ENCODE results near the gene ANXA4. TPM values are rescaled to one million over a fixed set of nuclear protein-coding genes. Genes with fewer than 3 reads are reported as not detected.
A peak's percentile ranks its signal among the peaks of the same experiment; 100 is the strongest.

The ANXA4 gene
- total and polyA plus RNA-seq, 2 experiments from 2014 or later = 6.7 to 11.5 TPM

DNA sequence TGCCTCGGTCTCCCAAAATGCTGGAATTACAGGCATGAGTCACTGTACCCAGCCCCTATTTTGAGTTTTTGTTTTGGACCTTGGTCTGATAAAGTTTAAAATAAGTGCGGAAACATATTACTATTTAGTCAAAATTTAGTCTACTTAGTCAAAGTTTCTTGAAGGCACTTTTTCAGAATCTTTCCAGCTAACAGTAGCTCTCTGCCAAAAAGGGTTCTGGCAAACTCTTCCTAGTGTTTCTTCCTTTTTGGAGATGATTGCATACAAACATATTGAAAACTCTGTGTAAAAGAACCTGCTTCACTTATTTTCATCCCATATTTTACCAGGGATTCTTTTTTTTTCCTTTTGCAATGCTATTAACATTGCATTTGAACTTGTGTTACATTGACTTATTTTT lies 116.3 kb downstream of the ANXA4 start:
- H3K36me3 Mint-ChIP-seq (ENCODE audit: low read depth) = peaks cover 5% of the 10 kb centered on the region; the same call in 2 of the 3 replicates
- no peaks in the 10 kb centered on the region for H3K9me3 Mint-ChIP-seq
- no peaks in the 10 kb centered on the region for H3K27me3 Mint-ChIP-seq (ENCODE audit: insufficient read depth, low read depth, poor library complexity)
- no peaks in the 10 kb centered on the region for H3K79me2 ChIP-seq (replicated peaks; ENCODE audit: insufficient read depth)
- no peak overlapping the region for H3K4me3 Mint-ChIP-seq
- no peaks in the 10 kb centered on the region for H4K20me1 ChIP-seq (replicated peaks; ENCODE audit: insufficient read depth)
- H3K27ac ChIP-seq (ENCODE audit: low read depth) = peak overlapping the region; percentile 72; the same call in 1 of the 2 replicates
- peaks cover 5% of the 10 kb centered on the region; the same call in 1 of the 2 replicates for H3K36me3 ChIP-seq (ENCODE audit: insufficient read depth)
- TF ChIP-seq EZH2phosphoT487 (IDR thresholded peaks at IDR 0.05; ENCODE audit: unreplicated experiment) (no peak), CREB1 (CRISPR knock-in tag; IDR thresholded peaks at IDR 0.05; ENCODE audit: low read depth) (no peak), POLR2AphosphoS5 (IDR thresholded peaks at IDR 0.05; ENCODE audit: low read depth) (no peak), ZNF114 (CRISPR knock-in tag; IDR thresholded peaks at IDR 0.05) (no peak), STAT1 (IDR thresholded peaks at IDR 0.05; ENCODE audit: unreplicated experiment) (no peak)
- TF ChIP-seq, protein P1, sequence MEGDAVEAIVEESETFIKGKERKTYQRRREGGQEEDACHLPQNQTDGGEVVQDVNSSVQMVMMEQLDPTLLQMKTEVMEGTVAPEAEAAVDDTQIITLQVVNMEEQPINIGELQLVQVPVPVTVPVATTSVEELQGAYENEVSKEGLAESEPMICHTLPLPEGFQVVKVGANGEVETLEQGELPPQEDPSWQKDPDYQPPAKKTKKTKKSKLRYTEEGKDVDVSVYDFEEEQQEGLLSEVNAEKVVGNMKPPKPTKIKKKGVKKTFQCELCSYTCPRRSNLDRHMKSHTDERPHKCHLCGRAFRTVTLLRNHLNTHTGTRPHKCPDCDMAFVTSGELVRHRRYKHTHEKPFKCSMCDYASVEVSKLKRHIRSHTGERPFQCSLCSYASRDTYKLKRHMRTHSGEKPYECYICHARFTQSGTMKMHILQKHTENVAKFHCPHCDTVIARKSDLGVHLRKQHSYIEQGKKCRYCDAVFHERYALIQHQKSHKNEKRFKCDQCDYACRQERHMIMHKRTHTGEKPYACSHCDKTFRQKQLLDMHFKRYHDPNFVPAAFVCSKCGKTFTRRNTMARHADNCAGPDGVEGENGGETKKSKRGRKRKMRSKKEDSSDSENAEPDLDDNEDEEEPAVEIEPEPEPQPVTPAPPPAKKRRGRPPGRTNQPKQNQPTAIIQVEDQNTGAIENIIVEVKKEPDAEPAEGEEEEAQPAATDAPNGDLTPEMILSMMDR (conservative IDR thresholded peaks at IDR 0.05; ENCODE audit: low read depth in 2 of 2) = no peak
- TF ChIP-seq, protein P2, sequence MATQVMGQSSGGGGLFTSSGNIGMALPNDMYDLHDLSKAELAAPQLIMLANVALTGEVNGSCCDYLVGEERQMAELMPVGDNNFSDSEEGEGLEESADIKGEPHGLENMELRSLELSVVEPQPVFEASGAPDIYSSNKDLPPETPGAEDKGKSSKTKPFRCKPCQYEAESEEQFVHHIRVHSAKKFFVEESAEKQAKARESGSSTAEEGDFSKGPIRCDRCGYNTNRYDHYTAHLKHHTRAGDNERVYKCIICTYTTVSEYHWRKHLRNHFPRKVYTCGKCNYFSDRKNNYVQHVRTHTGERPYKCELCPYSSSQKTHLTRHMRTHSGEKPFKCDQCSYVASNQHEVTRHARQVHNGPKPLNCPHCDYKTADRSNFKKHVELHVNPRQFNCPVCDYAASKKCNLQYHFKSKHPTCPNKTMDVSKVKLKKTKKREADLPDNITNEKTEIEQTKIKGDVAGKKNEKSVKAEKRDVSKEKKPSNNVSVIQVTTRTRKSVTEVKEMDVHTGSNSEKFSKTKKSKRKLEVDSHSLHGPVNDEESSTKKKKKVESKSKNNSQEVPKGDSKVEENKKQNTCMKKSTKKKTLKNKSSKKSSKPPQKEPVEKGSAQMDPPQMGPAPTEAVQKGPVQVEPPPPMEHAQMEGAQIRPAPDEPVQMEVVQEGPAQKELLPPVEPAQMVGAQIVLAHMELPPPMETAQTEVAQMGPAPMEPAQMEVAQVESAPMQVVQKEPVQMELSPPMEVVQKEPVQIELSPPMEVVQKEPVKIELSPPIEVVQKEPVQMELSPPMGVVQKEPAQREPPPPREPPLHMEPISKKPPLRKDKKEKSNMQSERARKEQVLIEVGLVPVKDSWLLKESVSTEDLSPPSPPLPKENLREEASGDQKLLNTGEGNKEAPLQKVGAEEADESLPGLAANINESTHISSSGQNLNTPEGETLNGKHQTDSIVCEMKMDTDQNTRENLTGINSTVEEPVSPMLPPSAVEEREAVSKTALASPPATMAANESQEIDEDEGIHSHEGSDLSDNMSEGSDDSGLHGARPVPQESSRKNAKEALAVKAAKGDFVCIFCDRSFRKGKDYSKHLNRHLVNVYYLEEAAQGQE (IDR thresholded peaks at IDR 0.05; ENCODE audit: unreplicated experiment) = no peak
- TF ChIP-seq, protein P3, sequence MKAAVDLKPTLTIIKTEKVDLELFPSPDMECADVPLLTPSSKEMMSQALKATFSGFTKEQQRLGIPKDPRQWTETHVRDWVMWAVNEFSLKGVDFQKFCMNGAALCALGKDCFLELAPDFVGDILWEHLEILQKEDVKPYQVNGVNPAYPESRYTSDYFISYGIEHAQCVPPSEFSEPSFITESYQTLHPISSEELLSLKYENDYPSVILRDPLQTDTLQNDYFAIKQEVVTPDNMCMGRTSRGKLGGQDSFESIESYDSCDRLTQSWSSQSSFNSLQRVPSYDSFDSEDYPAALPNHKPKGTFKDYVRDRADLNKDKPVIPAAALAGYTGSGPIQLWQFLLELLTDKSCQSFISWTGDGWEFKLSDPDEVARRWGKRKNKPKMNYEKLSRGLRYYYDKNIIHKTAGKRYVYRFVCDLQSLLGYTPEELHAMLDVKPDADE (IDR thresholded peaks at IDR 0.05) = no peak
- TF ChIP-seq, protein P4, sequence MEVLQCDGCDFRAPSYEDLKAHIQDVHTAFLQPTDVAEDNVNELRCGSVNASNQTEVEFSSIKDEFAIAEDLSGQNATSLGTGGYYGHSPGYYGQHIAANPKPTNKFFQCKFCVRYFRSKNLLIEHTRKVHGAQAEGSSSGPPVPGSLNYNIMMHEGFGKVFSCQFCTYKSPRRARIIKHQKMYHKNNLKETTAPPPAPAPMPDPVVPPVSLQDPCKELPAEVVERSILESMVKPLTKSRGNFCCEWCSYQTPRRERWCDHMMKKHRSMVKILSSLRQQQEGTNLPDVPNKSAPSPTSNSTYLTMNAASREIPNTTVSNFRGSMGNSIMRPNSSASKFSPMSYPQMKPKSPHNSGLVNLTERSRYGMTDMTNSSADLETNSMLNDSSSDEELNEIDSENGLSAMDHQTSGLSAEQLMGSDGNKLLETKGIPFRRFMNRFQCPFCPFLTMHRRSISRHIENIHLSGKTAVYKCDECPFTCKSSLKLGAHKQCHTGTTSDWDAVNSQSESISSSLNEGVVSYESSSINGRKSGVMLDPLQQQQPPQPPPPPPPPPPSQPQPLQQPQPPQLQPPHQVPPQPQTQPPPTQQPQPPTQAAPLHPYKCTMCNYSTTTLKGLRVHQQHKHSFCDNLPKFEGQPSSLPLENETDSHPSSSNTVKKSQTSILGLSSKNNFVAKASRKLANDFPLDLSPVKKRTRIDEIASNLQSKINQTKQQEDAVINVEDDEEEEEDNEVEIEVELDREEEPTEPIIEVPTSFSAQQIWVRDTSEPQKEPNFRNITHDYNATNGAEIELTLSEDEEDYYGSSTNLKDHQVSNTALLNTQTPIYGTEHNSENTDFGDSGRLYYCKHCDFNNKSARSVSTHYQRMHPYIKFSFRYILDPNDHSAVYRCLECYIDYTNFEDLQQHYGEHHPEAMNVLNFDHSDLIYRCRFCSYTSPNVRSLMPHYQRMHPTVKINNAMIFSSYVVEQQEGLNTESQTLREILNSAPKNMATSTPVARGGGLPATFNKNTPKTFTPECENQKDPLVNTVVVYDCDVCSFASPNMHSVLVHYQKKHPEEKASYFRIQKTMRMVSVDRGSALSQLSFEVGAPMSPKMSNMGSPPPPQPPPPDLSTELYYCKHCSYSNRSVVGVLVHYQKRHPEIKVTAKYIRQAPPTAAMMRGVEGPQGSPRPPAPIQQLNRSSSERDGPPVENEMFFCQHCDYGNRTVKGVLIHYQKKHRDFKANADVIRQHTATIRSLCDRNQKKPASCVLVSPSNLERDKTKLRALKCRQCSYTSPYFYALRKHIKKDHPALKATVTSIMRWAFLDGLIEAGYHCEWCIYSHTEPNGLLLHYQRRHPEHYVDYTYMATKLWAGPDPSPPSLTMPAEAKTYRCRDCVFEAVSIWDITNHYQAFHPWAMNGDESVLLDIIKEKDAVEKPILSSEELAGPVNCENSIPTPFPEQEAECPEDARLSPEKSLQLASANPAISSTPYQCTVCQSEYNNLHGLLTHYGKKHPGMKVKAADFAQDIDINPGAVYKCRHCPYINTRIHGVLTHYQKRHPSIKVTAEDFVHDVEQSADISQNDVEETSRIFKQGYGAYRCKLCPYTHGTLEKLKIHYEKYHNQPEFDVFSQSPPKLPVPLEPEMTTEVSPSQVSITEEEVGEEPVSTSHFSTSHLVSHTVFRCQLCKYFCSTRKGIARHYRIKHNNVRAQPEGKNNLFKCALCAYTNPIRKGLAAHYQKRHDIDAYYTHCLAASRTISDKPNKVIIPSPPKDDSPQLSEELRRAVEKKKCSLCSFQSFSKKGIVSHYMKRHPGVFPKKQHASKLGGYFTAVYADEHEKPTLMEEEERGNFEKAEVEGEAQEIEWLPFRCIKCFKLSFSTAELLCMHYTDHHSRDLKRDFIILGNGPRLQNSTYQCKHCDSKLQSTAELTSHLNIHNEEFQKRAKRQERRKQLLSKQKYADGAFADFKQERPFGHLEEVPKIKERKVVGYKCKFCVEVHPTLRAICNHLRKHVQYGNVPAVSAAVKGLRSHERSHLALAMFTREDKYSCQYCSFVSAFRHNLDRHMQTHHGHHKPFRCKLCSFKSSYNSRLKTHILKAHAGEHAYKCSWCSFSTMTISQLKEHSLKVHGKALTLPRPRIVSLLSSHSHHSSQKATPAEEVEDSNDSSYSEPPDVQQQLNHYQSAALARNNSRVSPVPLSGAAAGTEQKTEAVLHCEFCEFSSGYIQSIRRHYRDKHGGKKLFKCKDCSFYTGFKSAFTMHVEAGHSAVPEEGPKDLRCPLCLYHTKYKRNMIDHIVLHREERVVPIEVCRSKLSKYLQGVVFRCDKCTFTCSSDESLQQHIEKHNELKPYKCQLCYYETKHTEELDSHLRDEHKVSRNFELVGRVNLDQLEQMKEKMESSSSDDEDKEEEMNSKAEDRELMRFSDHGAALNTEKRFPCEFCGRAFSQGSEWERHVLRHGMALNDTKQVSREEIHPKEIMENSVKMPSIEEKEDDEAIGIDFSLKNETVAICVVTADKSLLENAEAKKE (CRISPR knock-in tag; IDR thresholded peaks at IDR 0.05) = no peak
- no peak overlapping the region for H3K27ac Mint-ChIP-seq
- H3K9me2 ChIP-seq (ENCODE audit: insufficient read depth) = no peaks in the 10 kb centered on the region
- no peak for ATAC-seq
- H3F3A ChIP-seq (replicated peaks; ENCODE audit: low read depth) = no peaks in the 10 kb centered on the region
- H3K4me2 ChIP-seq = no peak overlapping the region
- no peaks in the 10 kb centered on the region for H3K4me1 Mint-ChIP-seq
- no peak for DNase-seq (ENCODE audit: low spot score)
- no peaks in the 10 kb centered on the region for H3K4me1 ChIP-seq (ENCODE audit: insufficient read depth)
- no peak overlapping the region for H3K4me3 ChIP-seq
- no peak overlapping the region for H2AFZ ChIP-seq
- no peaks in the 10 kb centered on the region for H3K27me3 ChIP-seq (ENCODE audit: insufficient read depth)
